Activated CD8-positive, alpha-beta memory T cell treated with anti-CD3 and anti-CD28 coated beads, Interleukin-2, amount 50 U/mL, for 1 hour (primary cell): ENCODE measurements around the gene KRT86.

Experiments used
- DNase-seq: peaks from one replicate; pipeline ENCODE4 v3.0.0-alpha.2; 2020; ENCODE audit errors: extremely low read depth

KRT86 gene

GRCh38 chr12:52356762-52357580 is 82.5 kb downstream of the KRT86 start:
- no peak for DNase-seq
